Naive B cell (primary cell): Measurements from ENCODE around the gene RTKN2. TPM values are rescaled to one million over a fixed set of nuclear protein-coding genes. Genes with fewer than 3 reads are reported as not detected.
A peak's percentile ranks its signal among the peaks of the same experiment; 100 is the strongest.
"Not testable (repeated sequence)": the region's sequence is repeated elsewhere in the genome, so short reads cannot be mapped to it uniquely, and the experiment has no call there.

ENCODE experiments used
- ATAC-seq, 2 donors: fragments of 150-1000 bp; cut with Tn5 transposase; 2 replicates each; pipeline ENCODE4 v1.10.0; 2021; ENCODE audit warnings: low read depth in 2 of 2, mild to moderate bottlenecking in 2 of 2, moderate library complexity in 2 of 2
- DNase-seq: peaks from one replicate; pipeline ENCODE4 v3.0.0; 2022
- H3K27ac Mint-ChIP-seq, 6 donors: one replicate each; pipeline ENCODE4 v1.8.0; 2020 to 2022; ENCODE audit warnings: mild to moderate bottlenecking in 6 of 6, mixed read lengths in 6 of 6, moderate library complexity in 5 of 6, inconsistent platforms in 2 of 6
- H3K27me3 Mint-ChIP-seq, 3 donors: one replicate each; pipeline ENCODE4 v1.8.0; 2021 to 2022; ENCODE audit warnings: mixed read lengths in 3 of 3, mild to moderate bottlenecking in 1 of 3
- H3K36me3 Mint-ChIP-seq, 2 donors: one replicate each; pipeline ENCODE4 v1.8.0; 2020 to 2022; ENCODE audit warnings: mixed read lengths in 2 of 2, inconsistent platforms in 1 of 2, mild to moderate bottlenecking in 1 of 2
- H3K4me1 Mint-ChIP-seq, 3 donors: one replicate each; pipeline ENCODE4 v1.8.0; 2020 to 2022; ENCODE audit warnings: mixed read lengths in 3 of 3, inconsistent platforms in 1 of 3, mild to moderate bottlenecking in 1 of 3, moderate library complexity in 1 of 3
- H3K4me3 Mint-ChIP-seq, 8 donors: one replicate each; pipeline ENCODE4 v1.8.0; 2020 to 2022; ENCODE audit warnings: mild to moderate bottlenecking in 8 of 8, mixed read lengths in 8 of 8, moderate library complexity in 8 of 8, inconsistent platforms in 2 of 8
- H3K9me3 Mint-ChIP-seq, 7 donors: one replicate each; pipeline ENCODE4 v1.8.0; 2020 to 2022; ENCODE audit warnings: mixed read lengths in 7 of 7, mild to moderate bottlenecking in 5 of 7, inconsistent platforms in 2 of 7, moderate library complexity in 1 of 7
- polyA plus RNA-seq, 6 donors: library from polyadenylated mRNA; unstranded; fragments of 300-500 nt; fragmentation: Illumina TruSeq; gene quantifications; one replicate each; pipeline ENCODE4 v1.2.3, GENCODE V29; 2021; ENCODE audit warnings: low read depth in 6 of 6

RTKN2 gene, protein sequence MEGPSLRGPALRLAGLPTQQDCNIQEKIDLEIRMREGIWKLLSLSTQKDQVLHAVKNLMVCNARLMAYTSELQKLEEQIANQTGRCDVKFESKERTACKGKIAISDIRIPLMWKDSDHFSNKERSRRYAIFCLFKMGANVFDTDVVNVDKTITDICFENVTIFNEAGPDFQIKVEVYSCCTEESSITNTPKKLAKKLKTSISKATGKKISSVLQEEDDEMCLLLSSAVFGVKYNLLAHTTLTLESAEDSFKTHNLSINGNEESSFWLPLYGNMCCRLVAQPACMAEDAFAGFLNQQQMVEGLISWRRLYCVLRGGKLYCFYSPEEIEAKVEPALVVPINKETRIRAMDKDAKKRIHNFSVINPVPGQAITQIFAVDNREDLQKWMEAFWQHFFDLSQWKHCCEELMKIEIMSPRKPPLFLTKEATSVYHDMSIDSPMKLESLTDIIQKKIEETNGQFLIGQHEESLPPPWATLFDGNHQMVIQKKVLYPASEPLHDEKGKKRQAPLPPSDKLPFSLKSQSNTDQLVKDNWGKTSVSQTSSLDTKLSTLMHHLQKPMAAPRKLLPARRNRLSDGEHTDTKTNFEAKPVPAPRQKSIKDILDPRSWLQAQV
- polyA plus RNA-seq: under 1 TPM; 0.04 to 0.73 (median 0.17) TPM

GRCh38 chr10:62268399-62269114 is at the start of gene RTKN2:
TSS of gene RTKN2 (minus strand) at chr10:62268844. CDS start at chr10:62268610, 234 bp downstream.
- Mint-ChIP-seq H3K27ac (peak within 1 kb of the TSS; percentile 5 to 57 (median 31)), H3K4me3 (peak within 1 kb of the TSS; percentile 74 to 96 (median 90)), H3K4me1 (peaks cover 8 to 12% (median 8%) of the 10 kb centered on the region in 3 donors), H3K27me3 (peaks cover 0 to 13% (median 10%) of the 10 kb centered on the region in 3 donors), H3K9me3 (no peaks in the 10 kb centered on the region), H3K36me3 (no peaks in the 10 kb centered on the region)
- DNase-seq (peak; percentile 75), ATAC-seq (peak; percentile 90)

DNA sequence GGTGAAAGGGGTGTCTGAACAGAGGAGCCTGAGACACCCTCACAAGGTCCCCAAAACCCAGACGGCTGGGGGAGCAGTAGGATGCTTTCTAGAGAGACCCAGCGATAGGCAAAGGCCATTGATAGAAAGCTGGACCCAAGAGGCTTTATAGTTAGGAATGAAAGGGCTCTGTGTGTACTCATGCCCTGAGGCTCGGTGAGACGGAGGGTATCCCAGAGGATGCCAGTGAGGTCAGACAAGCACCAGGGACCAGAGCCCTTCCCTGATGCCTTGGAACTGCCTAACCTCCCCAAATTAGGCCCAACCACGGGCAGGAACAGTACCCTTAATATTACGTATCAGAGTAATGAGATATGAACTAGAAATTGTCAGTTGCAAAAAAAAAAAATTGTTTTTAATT is 48.6 kb upstream of the RTKN2 start:
- Mint-ChIP-seq H3K9me3 (peaks cover 0 to 3% (median 0%) of the 10 kb centered on the region in 7 donors), H3K36me3 (peaks cover 0 to 3% of the 10 kb centered on the region in 2 donors), H3K4me3 (no peak overlapping the region), H3K27me3 (peaks cover 9 to 30% (median 27%) of the 10 kb centered on the region in 3 donors), H3K4me1 (no peaks in the 10 kb centered on the region), H3K27ac (peak overlapping the region in 1 of 6 donors; percentile 62)
- ATAC-seq: no peak
- DNase-seq: no peak

DNA sequence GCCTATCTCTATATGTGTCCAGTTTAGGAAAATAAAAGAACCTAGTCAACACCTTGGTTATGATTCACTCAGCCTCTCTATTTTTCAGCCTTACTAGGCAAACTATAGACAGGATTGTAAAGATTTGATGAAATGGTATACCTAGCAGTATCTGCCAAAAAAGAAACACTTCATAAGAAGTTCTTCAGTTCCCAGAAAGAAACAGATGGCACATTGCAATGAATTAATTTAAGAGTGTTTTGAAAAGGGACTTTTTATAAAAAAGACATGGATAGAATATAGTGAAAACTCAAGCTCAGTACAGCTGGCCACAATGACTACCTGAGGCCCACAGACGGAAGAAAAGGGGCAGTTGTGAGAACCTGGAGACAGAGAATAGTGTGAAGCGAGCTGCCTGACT is 40.6 kb upstream of the RTKN2 start:
- Mint-ChIP-seq H3K27me3 (peaks cover 4 to 29% (median 15%) of the 10 kb centered on the region in 3 donors), H3K27ac (no peak overlapping the region), H3K9me3 (peaks cover 0 to 6% (median 0%) of the 10 kb centered on the region in 7 donors), H3K36me3 (peaks cover 0 to 3% of the 10 kb centered on the region in 2 donors), H3K4me1 (peaks cover 8 to 24% (median 18%) of the 10 kb centered on the region in 3 donors), H3K4me3 (peak overlapping the region in 1 of 8 donors; percentile 1)
- DNase-seq (no peak), ATAC-seq (no peak)

DNA sequence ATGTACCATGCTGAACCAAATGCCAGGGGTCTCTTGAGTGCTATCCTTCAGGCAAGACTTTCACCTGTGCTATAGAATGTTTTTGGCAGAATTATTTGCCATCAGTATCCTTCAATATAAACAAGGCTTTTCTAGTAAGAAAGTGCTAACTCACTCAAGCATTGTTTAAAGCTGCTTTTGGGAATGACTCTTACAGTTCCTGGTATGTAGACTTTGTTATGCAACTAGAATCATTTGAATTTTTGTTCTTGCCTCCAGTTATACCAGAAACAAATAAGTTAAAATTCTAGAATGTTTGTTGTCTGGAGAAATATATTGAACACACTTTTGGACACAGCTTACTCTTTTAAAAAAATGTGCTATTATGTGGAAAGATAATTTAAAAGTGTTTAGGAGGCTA is 39.5 kb upstream of the RTKN2 start:
- Mint-ChIP-seq H3K4me3 (no peak overlapping the region), H3K4me1 (peaks cover 8 to 24% (median 18%) of the 10 kb centered on the region in 3 donors)
- no peak for DNase-seq

GRCh38 chr10:62307635-62308034 is 39.0 kb upstream of the RTKN2 start:
- Mint-ChIP-seq H3K27ac (no peak overlapping the region), H3K36me3 (no peaks in the 10 kb centered on the region), H3K9me3 (peaks cover 0 to 6% (median 0%) of the 10 kb centered on the region in 7 donors), H3K27me3 (peaks cover 7 to 29% (median 15%) of the 10 kb centered on the region in 3 donors), H3K4me1 (peaks cover 8 to 24% (median 18%) of the 10 kb centered on the region in 3 donors), H3K4me3 (no peak overlapping the region)
- ATAC-seq (no peak), DNase-seq (no peak)

More for the DNA sequence above, 39.5 kb upstream of the RTKN2 start:
- peaks cover 0 to 3% of the 10 kb centered on the region in 2 donors for H3K36me3 Mint-ChIP-seq
- H3K27ac Mint-ChIP-seq: no peak overlapping the region
- peaks cover 0 to 6% (median 0%) of the 10 kb centered on the region in 7 donors for H3K9me3 Mint-ChIP-seq
- no peak for ATAC-seq
- H3K27me3 Mint-ChIP-seq: peaks cover 4 to 29% (median 15%) of the 10 kb centered on the region in 3 donors

DNA sequence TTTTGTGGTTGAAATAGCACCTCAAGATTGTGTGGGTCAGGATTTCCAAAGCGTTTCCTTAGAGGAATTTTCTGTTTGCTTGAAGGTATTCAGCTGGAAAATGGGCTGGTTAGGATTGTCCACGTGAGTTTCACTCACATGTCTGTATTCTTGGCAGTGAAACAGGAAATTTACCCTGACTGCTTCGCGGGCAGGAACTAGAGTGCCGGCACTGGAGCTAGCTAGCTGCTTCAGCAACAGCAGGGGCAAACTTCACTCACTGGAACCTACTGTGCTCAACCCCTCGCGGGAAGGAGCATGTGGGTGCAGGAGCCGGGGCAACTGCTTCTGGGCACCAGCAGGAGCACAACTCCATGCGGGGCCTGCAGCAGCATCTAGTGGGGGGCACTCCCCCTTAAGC is 38.0 kb upstream of the RTKN2 start:
- ATAC-seq (peak; percentile 49 to 67), DNase-seq (peak; percentile 7)
- Mint-ChIP-seq H3K36me3 (no peaks in the 10 kb centered on the region), H3K27me3 (peaks cover 7 to 29% (median 11%) of the 10 kb centered on the region in 3 donors), H3K27ac (peak overlapping the region in 1 of 6 donors; percentile 5), H3K9me3 (peaks cover 0 to 7% (median 3%) of the 10 kb centered on the region in 7 donors), H3K4me1 (peaks cover 8 to 24% (median 18%) of the 10 kb centered on the region in 3 donors), H3K4me3 (peak overlapping the region in 3 of 8 donors; percentile 18 to 53 (median 48))

DNA sequence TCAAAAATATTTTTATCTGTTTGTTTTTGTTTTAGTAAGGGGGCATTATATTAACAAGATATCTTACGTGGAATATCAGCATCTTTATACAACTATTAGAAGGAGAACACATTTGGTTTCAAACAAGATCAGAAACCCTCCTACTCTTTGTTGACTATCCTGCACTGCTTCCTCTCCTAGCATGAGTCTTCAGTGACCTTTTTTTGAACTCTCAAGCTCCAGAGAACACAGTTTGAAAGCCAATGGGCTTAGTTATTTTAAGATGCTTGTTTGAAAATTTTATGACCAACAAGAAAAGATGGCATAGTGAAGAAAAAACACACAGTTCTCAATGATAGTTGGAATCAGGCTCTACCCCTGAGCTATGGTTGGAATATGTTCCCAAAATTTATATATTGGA is 37.2 kb upstream of the RTKN2 start:
- Mint-ChIP-seq H3K4me1 (peaks cover 8 to 24% (median 18%) of the 10 kb centered on the region in 3 donors), H3K27ac (no peak overlapping the region), H3K9me3 (peaks cover 2 to 15% (median 10%) of the 10 kb centered on the region in 7 donors), H3K4me3 (no peak overlapping the region), H3K36me3 (no peaks in the 10 kb centered on the region), H3K27me3 (peaks cover 5 to 23% (median 7%) of the 10 kb centered on the region in 3 donors)
- ATAC-seq (peak; percentile 18 to 41), DNase-seq (no peak)

DNA sequence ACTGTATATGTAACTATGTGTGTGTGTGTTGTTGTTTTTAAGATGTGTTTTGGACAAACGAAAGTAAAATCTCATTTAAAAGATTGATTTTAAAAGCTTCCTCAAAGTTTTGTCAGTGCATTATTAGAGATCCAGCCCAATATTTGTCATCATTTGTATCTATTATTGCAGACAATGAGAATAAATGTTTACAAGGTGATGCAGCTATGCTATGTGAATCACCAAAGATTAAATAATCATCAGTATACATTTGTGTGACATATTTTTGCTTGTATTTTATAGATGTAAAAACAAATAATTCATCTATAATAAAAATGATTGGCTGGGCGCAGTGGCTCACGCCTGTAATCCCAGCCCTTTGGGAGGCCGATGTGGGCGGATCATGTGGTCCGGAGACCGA is 35.3 kb upstream of the RTKN2 start:
- Mint-ChIP-seq H3K27ac (peak overlapping the region in 1 of 6 donors; percentile 18), H3K4me3 (no peak overlapping the region), H3K36me3 (peaks cover 0 to 4% of the 10 kb centered on the region in 2 donors), H3K27me3 (peaks cover 6 to 14% (median 10%) of the 10 kb centered on the region in 3 donors), H3K9me3 (peaks cover 2 to 25% (median 21%) of the 10 kb centered on the region in 7 donors), H3K4me1 (peaks cover 8 to 24% (median 18%) of the 10 kb centered on the region in 3 donors)
- DNase-seq (no peak), ATAC-seq (no peak)

DNA sequence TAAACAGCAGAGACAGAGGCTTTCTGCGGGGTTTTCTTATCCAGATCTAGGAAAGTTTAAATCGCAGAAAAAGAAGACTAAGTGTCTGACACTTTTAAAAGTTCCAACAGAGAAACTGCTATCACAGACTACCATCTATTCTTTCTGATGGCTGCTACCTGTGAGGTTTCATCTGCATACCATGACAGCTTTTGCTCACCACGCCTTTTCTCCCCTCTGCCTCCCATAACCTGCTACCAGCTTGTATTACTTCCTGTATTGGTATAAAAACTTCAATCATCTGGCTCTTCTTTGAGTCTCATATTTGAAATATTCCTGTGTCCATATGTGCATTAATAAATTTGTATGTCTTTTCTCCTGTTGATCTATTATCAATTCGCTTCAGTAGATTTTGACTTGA is 34.1 kb upstream of the RTKN2 start:
- DNase-seq: no peak
- peaks cover 8 to 24% (median 18%) of the 10 kb centered on the region in 3 donors for H3K4me1 Mint-ChIP-seq
- peaks cover 2 to 28% (median 23%) of the 10 kb centered on the region in 7 donors for H3K9me3 Mint-ChIP-seq
- peaks cover 0 to 5% of the 10 kb centered on the region in 2 donors for H3K36me3 Mint-ChIP-seq
- ATAC-seq: no peak
- no peak overlapping the region for H3K4me3 Mint-ChIP-seq
- H3K27ac Mint-ChIP-seq: no peak overlapping the region
- peaks cover 5 to 14% (median 9%) of the 10 kb centered on the region in 3 donors for H3K27me3 Mint-ChIP-seq

DNA sequence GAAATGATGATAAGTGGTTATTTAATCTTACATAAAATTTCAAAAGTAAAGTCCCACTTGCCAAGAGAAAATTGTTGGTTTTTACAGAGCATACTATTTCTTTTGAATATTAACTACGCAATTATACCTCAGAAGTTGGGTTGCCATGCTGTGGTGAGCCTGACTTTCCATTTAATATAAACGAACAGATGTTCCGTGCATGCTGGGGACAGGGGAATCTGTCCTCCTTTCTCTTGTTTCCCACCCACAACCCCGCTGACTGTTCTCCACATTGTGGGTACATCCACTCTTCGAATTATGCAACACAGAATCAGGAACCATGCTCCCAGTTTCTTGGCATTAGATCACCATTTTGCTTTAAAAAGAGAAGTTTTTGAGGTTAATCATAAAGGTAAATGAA is 29.2 kb upstream of the RTKN2 start:
- Mint-ChIP-seq H3K4me1 (no peaks in the 10 kb centered on the region), H3K27me3 (peaks cover 24 to 41% (median 38%) of the 10 kb centered on the region in 3 donors)
- DNase-seq: no peak

GRCh38 chr10:62284221-62284620 is 15.6 kb upstream of the RTKN2 start:
- Mint-ChIP-seq H3K4me3 (no peak overlapping the region), H3K36me3 (no peaks in the 10 kb centered on the region), H3K27ac (no peak overlapping the region), H3K4me1 (no peaks in the 10 kb centered on the region), H3K9me3 (peaks cover 0 to 2% (median 0%) of the 10 kb centered on the region in 7 donors), H3K27me3 (peaks cover 6 to 12% (median 10%) of the 10 kb centered on the region in 3 donors)
- DNase-seq (no peak), ATAC-seq (no peak)

More for the DNA sequence above, 29.2 kb upstream of the RTKN2 start:
- no peak for ATAC-seq
- Mint-ChIP-seq H3K9me3 (peaks cover 2 to 28% (median 21%) of the 10 kb centered on the region in 7 donors), H3K4me3 (no peak overlapping the region), H3K36me3 (peaks cover 0 to 5% of the 10 kb centered on the region in 2 donors), H3K27ac (peak overlapping the region in 1 of 6 donors; percentile 15)

DNA sequence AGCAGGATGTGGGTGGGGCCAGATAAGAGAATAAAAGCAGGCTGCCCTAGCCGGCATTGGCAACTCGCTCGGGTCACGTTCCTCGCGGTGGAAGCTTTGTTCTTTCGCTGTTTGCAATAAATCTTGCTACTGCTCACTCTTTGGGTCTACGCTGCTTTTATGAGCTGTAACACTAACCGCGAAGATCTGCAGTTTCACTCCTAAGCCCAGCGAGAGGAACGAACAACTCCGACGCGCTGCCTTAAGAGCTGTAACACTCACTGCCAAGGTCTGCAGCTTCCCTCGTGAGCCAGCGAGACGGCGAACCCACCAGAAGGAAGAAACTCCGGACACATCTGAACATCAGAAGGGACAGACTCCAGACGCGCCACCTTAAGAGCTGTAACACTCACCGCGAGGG is 12.7 kb upstream of the RTKN2 start:
- Mint-ChIP-seq H3K27me3 (peaks cover 0 to 13% (median 6%) of the 10 kb centered on the region in 3 donors), H3K27ac (peak overlapping the region in 1 of 6 donors; percentile 53)
- H3K36me3 Mint-ChIP-seq, DNase-seq, H3K4me1 Mint-ChIP-seq, ATAC-seq, H3K9me3 Mint-ChIP-seq, H3K4me3 Mint-ChIP-seq: not testable (repeated sequence)

GRCh38 chr10:62280392-62280791 is 11.7 kb upstream of the RTKN2 start:
- H3K27ac Mint-ChIP-seq, H3K4me3 Mint-ChIP-seq, H3K9me3 Mint-ChIP-seq: not testable (repeated sequence)

More at GRCh38 chr10:62280392-62280791, 11.7 kb upstream of the RTKN2 start:
- not testable (repeated sequence) for H3K36me3 Mint-ChIP-seq, DNase-seq, H3K4me1 Mint-ChIP-seq, ATAC-seq
- H3K27me3 Mint-ChIP-seq: peaks cover 0 to 13% (median 5%) of the 10 kb centered on the region in 3 donors
